GM19351 (cell line): ENCODE results near the gene TNPO3.
"Not testable (repeated sequence)": the region's sequence is repeated elsewhere in the genome, so short reads cannot be mapped to it uniquely, and the experiment has no call there.

Experiments used
- ATAC-seq: cut with Tn5 transposase; IDR thresholded peaks from one replicate; pipeline ENCODE4 v1.9.1; 2021; ENCODE audit warnings: mild to moderate bottlenecking, moderate library complexity; ENCODE audit not compliant: unreplicated experiment

The TNPO3 gene

GRCh38 chr7:129017933-129018538, 36.9 kb downstream of the TNPO3 start:
- ATAC-seq, result peak; percentile 81

- ATAC-seq, result no peak
Measured at GRCh38 chr7:129017264-129017663, 37.6 kb downstream of the TNPO3 start.

- no peak for ATAC-seq
Measured at GRCh38 chr7:129014501-129015101, 40.3 kb downstream of the TNPO3 start.

GRCh38 chr7:129013048-129013724, 41.7 kb downstream of the TNPO3 start:
- ATAC-seq, result no peak

- no peak for ATAC-seq
Measured at GRCh38 chr7:129012641-129013040, 42.3 kb downstream of the TNPO3 start.

GRCh38 chr7:129010075-129010474, 44.8 kb downstream of the TNPO3 start:
- ATAC-seq, result no peak

GRCh38 chr7:129009437-129009836, 45.5 kb downstream of the TNPO3 start:
- ATAC-seq, result peak; percentile 74

- ATAC-seq, result peak; percentile 27
Measured at GRCh38 chr7:129008645-129009414, 46.1 kb downstream of the TNPO3 start.

GRCh38 chr7:129007572-129007971, 47.3 kb downstream of the TNPO3 start:
- ATAC-seq, result no peak

GRCh38 chr7:129006636-129007414, 48.1 kb downstream of the TNPO3 start:
- no peak for ATAC-seq

- ATAC-seq, result no peak
Measured at GRCh38 chr7:129005186-129005585, 49.7 kb downstream of the TNPO3 start.

GRCh38 chr7:128997181-128997580, 57.7 kb downstream of the TNPO3 start:
- ATAC-seq, result no peak

GRCh38 chr7:128994560-128994959, 60.4 kb downstream of the TNPO3 start:
- ATAC-seq, result not testable (repeated sequence)

GRCh38 chr7:128993419-128993818, 61.5 kb downstream of the TNPO3 start:
- no peak for ATAC-seq

- no peak for ATAC-seq
Measured at GRCh38 chr7:128989961-128990360, 65.0 kb downstream of the TNPO3 start.

GRCh38 chr7:128988372-128988771, 66.5 kb downstream of the TNPO3 start:
- ATAC-seq, result no peak

GRCh38 chr7:128986609-128987008, 68.3 kb downstream of the TNPO3 start:
- no peak for ATAC-seq

GRCh38 chr7:128985660-128986059, 69.3 kb downstream of the TNPO3 start:
- no peak for ATAC-seq

- ATAC-seq, result no peak
Measured at GRCh38 chr7:128982105-128982504, 72.8 kb downstream of the TNPO3 start.

GRCh38 chr7:128974241-128974934, 80.5 kb downstream of the TNPO3 start:
- no peak for ATAC-seq
